HL-60/S4 treated with phorbol 12-myristate 13-acetate at 8.2 ng/mL for 4 days and 3 days (cell line): ENCODE data around the gene APH1A.
"Not testable (repeated sequence)": the region's sequence is repeated elsewhere in the genome, so short reads cannot be mapped to it uniquely, and the experiment has no call there.

ENCODE experiments used
- in situ Hi-C: fragments of 300-500 bp; cut with MboI; formaldehyde crosslinking; loops from 2 replicates; pipeline ENCODE4 v1.15.0; 2022; ENCODE audit warnings: low sequenced_read_pairs

APH1A gene

DNA sequence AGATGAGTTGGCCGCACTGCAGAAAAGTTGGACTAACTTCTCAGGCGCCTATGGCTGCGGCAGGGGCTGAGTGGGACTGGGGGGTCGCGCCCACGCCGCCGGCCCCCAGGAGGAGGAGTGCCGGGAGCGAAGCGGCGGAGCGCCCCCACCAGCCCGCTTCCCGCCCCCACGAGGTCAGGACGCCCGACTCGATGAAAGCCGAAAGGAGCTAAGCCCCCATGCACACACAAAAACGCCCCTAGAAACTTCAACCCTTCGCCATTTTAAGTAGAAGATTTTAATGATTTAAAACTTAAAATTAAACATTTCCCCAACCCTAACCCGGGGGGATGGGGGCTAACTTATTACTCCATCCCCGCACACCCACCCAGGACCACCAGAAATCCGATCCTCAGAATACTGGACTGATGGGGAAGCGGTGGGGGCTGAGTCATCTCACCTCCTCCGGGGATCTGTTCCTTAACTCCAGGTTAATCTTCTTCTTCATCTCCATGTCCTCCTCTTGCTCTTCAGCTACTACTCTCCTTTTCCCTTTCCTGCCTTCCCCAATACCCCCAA, 33.4 kb downstream of the APH1A start:
- in situ Hi-C loops = no loop called here

GRCh38 chr1:150234566-150235293, 34.1 kb downstream of the APH1A start:
- in situ Hi-C loops = no loop called here

GRCh38 chr1:150234309-150234565, 34.6 kb downstream of the APH1A start:
- in situ Hi-C loops = no loop called here

DNA sequence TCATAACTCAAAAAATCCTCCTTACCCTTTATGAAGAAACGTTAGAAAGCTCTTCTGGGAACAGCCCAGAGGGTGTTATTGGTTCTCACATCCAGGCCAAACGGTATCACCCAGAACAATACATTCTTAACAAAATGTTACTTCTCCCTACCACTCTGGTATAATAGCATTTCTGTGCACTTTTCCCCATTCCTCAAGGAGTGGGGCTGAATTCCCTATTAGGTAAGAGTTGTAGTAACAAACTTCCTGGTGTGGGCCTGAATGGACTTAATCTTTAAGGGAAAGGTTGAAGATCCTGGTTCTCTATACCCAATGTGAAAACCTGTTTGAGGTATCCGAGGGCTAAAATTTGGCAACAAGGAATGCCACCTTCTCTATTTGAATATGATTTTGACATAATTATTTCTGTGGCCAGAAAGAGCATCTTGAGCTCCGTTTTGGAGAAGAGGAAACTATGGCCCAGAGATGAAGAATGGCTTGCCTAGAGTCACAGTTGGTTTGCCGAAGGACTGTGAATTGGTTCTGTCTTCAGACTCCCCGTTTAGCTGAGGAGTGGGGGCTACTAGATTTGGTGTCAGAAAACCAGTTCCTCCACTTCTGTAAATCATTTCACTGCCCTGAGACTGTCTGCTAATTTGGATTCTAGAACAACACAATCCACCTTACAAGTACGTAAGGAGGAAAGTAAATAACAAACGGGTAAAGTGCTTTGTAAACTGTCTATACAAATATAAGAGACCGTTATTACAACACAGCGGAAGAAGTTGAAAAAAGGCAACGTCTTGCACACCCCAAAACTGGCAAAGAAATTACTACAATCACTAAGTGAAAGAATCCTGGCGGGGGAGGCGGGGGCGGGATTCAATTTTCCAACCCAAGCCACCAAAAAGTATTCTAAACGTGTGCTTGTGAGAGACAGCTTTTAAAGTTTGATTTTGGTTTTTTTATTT, 35.2 kb downstream of the APH1A start:
- in situ Hi-C loops = no loop called here

DNA sequence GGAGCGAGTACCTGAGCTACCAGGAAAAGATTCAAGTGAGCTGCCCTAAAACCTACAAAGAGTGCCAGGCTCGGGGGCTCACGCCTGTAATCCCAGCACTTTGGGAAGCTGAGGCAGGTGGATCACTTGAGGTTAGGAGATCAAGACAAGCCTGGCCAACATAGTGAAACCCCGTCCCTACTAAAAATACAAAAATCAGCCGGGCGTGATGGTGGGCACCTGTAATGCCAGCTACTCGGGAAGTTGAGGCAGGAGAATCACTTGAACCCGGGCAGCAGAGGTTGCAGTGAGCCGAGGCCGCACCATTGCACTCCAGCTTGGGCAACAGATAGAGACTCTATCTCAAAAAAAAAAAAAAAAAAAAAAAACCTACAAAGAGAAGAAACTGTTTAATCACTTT, 35.9 kb downstream of the APH1A start:
- in situ Hi-C loops = not testable (repeated sequence)

- in situ Hi-C loops = not testable (repeated sequence)
Observed at GRCh38 chr1:150228246-150228645, 40.6 kb downstream of the APH1A start.

DNA sequence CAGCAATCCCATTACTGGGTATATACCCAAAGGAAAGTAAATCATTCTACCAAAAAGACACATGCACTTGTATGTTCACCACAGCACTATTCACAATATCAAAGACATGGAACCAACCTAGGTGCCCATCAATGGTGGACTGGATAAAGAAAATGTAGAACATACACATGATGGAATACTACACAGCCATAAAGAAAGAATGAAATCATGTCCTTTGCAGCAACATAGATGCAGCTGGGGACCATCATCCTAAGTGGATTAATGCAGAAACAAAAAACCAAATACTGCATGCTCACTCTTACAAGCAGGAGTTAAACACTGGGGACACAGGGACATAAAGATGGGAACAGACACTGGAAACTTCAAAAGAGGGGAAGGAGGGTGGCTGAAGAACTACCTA, 41.6 kb downstream of the APH1A start:
- in situ Hi-C loops = no loop called here

DNA sequence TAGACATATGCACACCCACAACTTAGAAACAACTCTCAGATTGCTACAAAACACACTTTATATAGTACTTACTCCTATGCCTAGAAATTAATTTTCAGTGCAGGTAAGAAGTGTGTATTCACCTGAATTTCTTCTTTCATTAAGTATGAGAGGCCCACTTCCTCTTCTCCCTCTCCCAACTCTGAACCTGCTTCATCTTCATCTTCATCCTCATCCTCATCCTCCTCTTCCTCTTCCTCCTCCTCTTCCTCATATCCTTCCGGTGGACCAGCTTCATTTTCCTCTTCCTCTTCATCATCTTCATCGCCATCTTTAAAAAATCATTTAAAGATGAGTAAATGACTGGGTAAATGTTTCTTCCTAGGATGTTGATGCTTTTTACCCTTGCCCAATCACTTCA, 42.3 kb downstream of the APH1A start:
- in situ Hi-C loops = no loop called here

DNA sequence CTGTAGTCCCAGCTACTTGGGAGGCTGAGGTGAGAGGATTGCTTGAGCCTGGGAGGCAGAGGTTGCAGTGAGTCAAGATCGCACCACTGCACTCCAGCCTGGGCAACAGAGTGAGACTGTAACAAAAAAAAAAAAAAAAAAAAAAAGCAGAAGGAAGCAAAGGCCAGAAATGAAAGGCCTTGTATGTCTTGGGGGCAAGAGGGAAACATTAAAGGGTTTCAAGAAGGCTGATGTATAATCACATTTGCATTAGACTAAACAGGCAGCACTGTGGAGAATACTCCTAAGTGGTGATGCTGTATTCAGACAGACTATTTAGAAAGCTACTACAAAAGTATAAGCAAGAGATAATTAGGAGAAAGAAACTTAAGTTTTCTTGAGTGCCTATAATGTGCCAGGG, 43.3 kb downstream of the APH1A start:
- in situ Hi-C loops = no loop called here

GRCh38 chr1:150224983-150225382, 43.8 kb downstream of the APH1A start:
- in situ Hi-C loops = no loop called here

- in situ Hi-C loops = no loop called here
Observed at GRCh38 chr1:150221552-150221951, 47.3 kb downstream of the APH1A start.

- in situ Hi-C loops = not testable (repeated sequence)
Observed at GRCh38 chr1:150215855-150216254, 53.0 kb downstream of the APH1A start.
